ENCODE results near the gene ABCA8.

The ABCA8 gene

DNA sequence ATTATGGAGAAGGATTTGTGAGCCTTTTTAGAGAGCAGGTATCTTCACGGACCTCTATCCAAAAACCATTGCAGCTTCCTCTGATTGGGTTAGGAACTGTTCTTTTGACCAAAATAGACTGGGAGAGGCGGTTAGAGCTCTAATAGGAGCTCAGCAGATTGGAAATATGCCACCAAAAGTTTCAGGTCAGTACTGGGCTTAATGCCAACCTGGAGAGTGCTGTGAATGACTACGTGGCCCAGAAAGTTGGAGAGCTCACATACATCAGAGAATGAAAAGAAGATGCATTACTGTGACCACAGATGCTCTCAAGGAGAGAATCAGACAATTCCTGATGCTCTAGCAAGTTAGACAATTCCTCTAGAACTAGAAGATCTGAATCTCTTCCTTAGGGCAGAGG lies 86.5 kb downstream of the ABCA8 start:
- CTCF ChIA-PET = no interaction called here
- POLR2A ChIA-PET = no interaction called here
- TF ChIP-seq BHLHE40 (IDR thresholded peaks at IDR 0.05; ENCODE audit: borderline replicate concordance) = no peak
- TF ChIP-seq CTBP1 (IDR thresholded peaks at IDR 0.05; ENCODE audit: borderline replicate concordance) = no peak
- TF ChIP-seq HDGF (IDR thresholded peaks at IDR 0.05; ENCODE audit: borderline replicate concordance) = no peak
- no peak for TF ChIP-seq NFRKB (IDR thresholded peaks at IDR 0.05)
- no peak for TF ChIP-seq SP1 (IDR thresholded peaks at IDR 0.05)
- TF ChIP-seq ZNF384 (IDR thresholded peaks at IDR 0.05) = no peak
- TF ChIP-seq LEF1 (IDR thresholded peaks at IDR 0.05; ENCODE audit: borderline replicate concordance) = no peak
- no peak for TF ChIP-seq ELF4 (IDR thresholded peaks at IDR 0.05)
- TF ChIP-seq FOXA1 (IDR thresholded peaks at IDR 0.05) = no peak
- TF ChIP-seq FOXM1 (IDR thresholded peaks at IDR 0.05; ENCODE audit: borderline replicate concordance) = no peak
- no peak for TF ChIP-seq L3MBTL2 (conservative IDR thresholded peaks at IDR 0.05)
- DNase-seq (ENCODE audit: extremely low spot score) = no peak

DNA sequence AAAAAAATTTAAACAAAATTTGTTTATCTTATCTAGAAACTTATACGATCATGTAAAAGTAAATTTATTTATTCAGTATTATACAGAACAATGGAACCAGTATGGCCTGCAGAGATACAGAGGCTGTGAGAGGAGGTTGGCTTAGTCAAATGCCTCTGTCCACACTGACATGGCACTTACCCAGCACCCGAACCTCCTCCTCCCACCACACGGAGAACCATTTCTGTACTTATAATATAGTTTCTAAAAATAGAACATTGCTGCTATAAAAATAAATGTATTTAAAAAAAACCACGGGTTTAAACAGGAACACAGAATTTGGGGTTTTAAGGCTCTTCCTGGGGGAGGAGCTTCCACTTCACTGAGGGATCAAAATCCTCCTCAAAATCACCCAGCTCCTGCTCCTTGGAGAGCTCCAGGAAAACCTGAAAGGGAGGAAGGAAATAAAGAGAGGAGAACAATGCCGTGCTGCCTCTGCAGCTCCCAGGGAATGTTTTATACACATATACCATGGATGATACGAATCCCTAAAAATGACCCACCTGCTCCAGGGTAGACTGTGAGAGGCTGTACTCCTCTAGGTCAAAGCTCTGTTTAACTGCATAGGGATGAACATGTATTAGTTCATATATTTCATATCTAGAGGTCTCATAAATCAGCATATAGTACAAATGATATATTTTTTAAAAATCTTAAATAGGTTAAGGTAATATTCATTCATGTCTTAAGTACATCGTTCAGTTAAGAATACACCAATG lies 87.3 kb downstream of the ABCA8 start:
- ChIA-PET POLR2A (interaction anchor here (0.7 kb wide), 1 partner anchor 14 kb away, joined by 3 read pairs; no protein-coding TSS in a partner anchor), CTCF (no interaction called here)
- DNase-seq (ENCODE audit: extremely low spot score) = no peak
- TF ChIP-seq, protein P1, sequence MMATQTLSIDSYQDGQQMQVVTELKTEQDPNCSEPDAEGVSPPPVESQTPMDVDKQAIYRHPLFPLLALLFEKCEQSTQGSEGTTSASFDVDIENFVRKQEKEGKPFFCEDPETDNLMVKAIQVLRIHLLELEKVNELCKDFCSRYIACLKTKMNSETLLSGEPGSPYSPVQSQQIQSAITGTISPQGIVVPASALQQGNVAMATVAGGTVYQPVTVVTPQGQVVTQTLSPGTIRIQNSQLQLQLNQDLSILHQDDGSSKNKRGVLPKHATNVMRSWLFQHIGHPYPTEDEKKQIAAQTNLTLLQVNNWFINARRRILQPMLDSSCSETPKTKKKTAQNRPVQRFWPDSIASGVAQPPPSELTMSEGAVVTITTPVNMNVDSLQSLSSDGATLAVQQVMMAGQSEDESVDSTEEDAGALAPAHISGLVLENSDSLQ (IDR thresholded peaks at IDR 0.05) = no peak

DNA sequence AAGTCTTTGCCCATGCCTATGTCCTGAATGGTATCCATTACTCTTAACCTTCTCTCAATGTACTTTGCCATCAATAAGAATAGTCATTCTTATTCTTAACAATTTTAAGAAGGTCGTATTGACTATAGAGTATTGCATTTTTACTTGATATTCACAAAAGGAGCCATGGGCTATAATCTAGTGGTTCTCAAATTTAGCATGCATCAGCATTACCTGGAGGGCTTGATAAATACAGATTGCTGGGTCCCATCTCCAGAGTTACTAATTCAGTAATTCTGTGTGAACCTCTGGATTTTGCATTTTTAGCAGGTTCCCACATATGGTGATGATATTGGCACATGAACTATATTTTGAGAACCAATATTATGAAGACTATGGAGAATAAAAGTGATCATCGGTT lies 89.6 kb downstream of the ABCA8 start:
- TF ChIP-seq NFRKB (IDR thresholded peaks at IDR 0.05) = no peak
- TF ChIP-seq HDGF (IDR thresholded peaks at IDR 0.05; ENCODE audit: borderline replicate concordance) = no peak
- no peak for TF ChIP-seq LEF1 (IDR thresholded peaks at IDR 0.05; ENCODE audit: borderline replicate concordance)
- no peak for TF ChIP-seq SP1 (IDR thresholded peaks at IDR 0.05)
- TF ChIP-seq BHLHE40 (IDR thresholded peaks at IDR 0.05; ENCODE audit: borderline replicate concordance) = no peak
- TF ChIP-seq SUZ12 (IDR thresholded peaks at IDR 0.05) = no peak
- TF ChIP-seq ZNF384 (IDR thresholded peaks at IDR 0.05) = no peak
- TF ChIP-seq ARNT (IDR thresholded peaks at IDR 0.05) = no peak
- TF ChIP-seq ELF4 (IDR thresholded peaks at IDR 0.05) = no peak
- no peak for TF ChIP-seq CTBP1 (IDR thresholded peaks at IDR 0.05; ENCODE audit: borderline replicate concordance)
- TF ChIP-seq, protein P1 (IDR thresholded peaks at IDR 0.05) = no peak
- TF ChIP-seq TARDBP (IDR thresholded peaks at IDR 0.05) = no peak
- TF ChIP-seq FOXA1 (IDR thresholded peaks at IDR 0.05) = no peak
- TF ChIP-seq FOXM1 (IDR thresholded peaks at IDR 0.05; ENCODE audit: borderline replicate concordance) = no peak
- no peak for TF ChIP-seq FOXK2 (IDR thresholded peaks at IDR 0.05)
- no peak for TF ChIP-seq L3MBTL2 (conservative IDR thresholded peaks at IDR 0.05)
- CTCF ChIA-PET = no interaction called here
- POLR2A ChIA-PET = no interaction called here
- DNase-seq (ENCODE audit: extremely low spot score) = no peak

DNA sequence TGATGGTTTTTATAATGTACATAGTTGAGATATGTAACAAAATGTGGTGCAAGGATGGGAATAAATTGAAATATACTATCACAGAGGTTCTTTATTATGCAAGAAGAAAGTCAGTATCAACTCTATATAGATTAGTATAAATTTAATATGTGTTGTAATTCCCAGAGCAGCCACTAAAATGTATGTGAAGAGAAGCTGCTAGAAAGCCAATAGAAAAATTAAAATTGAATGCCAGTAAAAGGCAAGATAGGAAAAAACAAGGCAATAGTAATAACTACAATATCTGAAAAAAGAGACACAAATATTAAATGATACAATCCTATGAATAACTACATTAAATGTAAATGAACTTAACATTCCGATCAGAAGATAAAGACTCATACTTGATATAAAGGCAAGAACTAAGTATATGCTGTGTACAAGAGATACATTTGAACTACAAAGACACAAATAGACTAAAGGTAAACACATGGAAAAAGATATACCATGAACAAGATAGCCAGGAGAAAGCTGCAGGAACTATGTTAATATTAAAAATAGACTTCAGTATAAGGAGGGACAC lies 92.0 kb downstream of the ABCA8 start:
- ChIA-PET CTCF (no interaction called here), POLR2A (no interaction called here)

DNA sequence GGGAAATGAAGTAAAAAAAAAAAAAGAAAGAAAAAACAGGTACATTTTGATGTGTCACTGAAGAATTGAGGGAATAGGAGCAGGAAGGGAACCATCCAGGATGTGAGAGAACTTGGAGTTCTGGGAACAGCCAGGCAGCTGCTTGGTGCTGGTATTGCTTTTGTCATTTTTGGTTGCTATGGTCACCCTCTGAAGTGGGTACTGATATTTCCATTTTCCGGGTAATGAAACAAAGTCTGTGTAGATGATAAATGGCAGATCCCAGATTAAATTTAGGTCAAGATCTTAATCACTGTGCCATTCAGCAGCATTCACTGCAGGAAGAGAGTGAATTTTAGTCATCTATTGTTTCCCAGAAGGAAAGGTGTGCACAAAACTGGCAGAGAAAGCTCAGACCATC lies 93.6 kb downstream of the ABCA8 start:
- no peak for DNase-seq (ENCODE audit: extremely low spot score)
- CTCF ChIA-PET = no interaction called here
- no peak for TF ChIP-seq HDGF (IDR thresholded peaks at IDR 0.05; ENCODE audit: borderline replicate concordance)
- no peak for TF ChIP-seq FOXK2 (IDR thresholded peaks at IDR 0.05)
- TF ChIP-seq FOXA1 (IDR thresholded peaks at IDR 0.05) = no peak
- no peak for TF ChIP-seq ZNF384 (IDR thresholded peaks at IDR 0.05)
- TF ChIP-seq ELF4 (IDR thresholded peaks at IDR 0.05) = no peak
- no peak for TF ChIP-seq FOXM1 (IDR thresholded peaks at IDR 0.05; ENCODE audit: borderline replicate concordance)
- TF ChIP-seq SP1 (IDR thresholded peaks at IDR 0.05) = no peak
- no peak for TF ChIP-seq NFRKB (IDR thresholded peaks at IDR 0.05)
- TF ChIP-seq ARNT (IDR thresholded peaks at IDR 0.05) = no peak
- no peak for TF ChIP-seq L3MBTL2 (conservative IDR thresholded peaks at IDR 0.05)
- no peak for TF ChIP-seq TARDBP (IDR thresholded peaks at IDR 0.05)
- TF ChIP-seq SUZ12 (IDR thresholded peaks at IDR 0.05) = no peak
- no peak for TF ChIP-seq CTBP1 (IDR thresholded peaks at IDR 0.05; ENCODE audit: borderline replicate concordance)
- TF ChIP-seq, protein P1 (IDR thresholded peaks at IDR 0.05) = no peak
- no peak for TF ChIP-seq LEF1 (IDR thresholded peaks at IDR 0.05; ENCODE audit: borderline replicate concordance)
- POLR2A ChIA-PET = no interaction called here

More for the DNA sequence above, 92.0 kb downstream of the ABCA8 start:
- TF ChIP-seq, protein P1 (IDR thresholded peaks at IDR 0.05) = no peak
- TF ChIP-seq L3MBTL2 (conservative IDR thresholded peaks at IDR 0.05) (no peak), LEF1 (IDR thresholded peaks at IDR 0.05; ENCODE audit: borderline replicate concordance) (no peak), ARNT (IDR thresholded peaks at IDR 0.05) (no peak), FOXM1 (IDR thresholded peaks at IDR 0.05; ENCODE audit: borderline replicate concordance) (no peak)
- DNase-seq (ENCODE audit: extremely low spot score) = no peak

DNA sequence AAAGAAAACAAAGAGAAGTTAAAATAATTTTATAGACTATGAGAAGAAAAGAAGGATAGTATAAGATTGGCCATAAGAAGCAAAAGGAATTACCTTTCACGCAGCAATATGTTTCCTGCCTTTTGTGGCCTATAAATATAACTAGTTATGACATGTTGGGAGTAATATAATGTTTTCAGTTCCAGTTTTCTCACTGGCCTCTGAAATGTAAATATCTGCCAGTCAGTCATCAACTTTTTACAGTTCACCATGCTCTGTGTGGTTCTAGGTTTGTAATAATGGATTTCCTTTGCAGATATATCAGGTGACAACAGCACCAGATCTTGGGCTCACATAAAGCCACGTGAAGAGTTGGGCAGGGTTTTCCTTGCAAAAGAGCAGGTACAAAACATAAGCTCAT lies 94.3 kb downstream of the ABCA8 start:
- no peak for TF ChIP-seq BHLHE40 (IDR thresholded peaks at IDR 0.05; ENCODE audit: borderline replicate concordance)
- TF ChIP-seq CTBP1 (IDR thresholded peaks at IDR 0.05; ENCODE audit: borderline replicate concordance) = no peak
- TF ChIP-seq L3MBTL2 (conservative IDR thresholded peaks at IDR 0.05) = no peak
- POLR2A ChIA-PET = no interaction called here
- CTCF ChIA-PET = no interaction called here
- DNase-seq (ENCODE audit: extremely low spot score) = no peak

All from HEK293T (cell line).